ENCODE data around the gene RCC1. TPM values are rescaled to one million over a fixed set of nuclear protein-coding genes. Genes with fewer than 3 reads are reported as not detected.
A peak's percentile ranks its signal among the peaks of the same experiment; 100 is the strongest.

The RCC1 gene
- total and polyA plus RNA-seq, 4 donors: 2.2 to 21.8 (median 18.5) TPM

GRCh38 chr1:28507247-28507645 is 1.4 kb downstream of the RCC1 start:
- no peak for DNase-seq (ENCODE audit: low spot score)
- Histone ChIP-seq H3K4me3 (ENCODE audit: low read depth in 1 of 3, low read length in 3 of 3) (peak overlapping the region; percentile 89 to 95 (median 91)), H3K9ac (ENCODE audit: low read depth in 1 of 2, low read length in 2 of 2) (peak overlapping the region; percentile 66 to 98), H3K36me3 (ENCODE audit: control insufficient read depth in 4 of 4, insufficient read depth in 3 of 4, low read depth in 1 of 4, low read length in 3 of 4) (peaks cover 6 to 37% (median 30%) of the 10 kb centered on the region in 4 donors), H3K27me3 (ENCODE audit: control insufficient read depth in 4 of 4, insufficient read depth in 4 of 4, low read length in 3 of 4) (no peaks in the 10 kb centered on the region), H3K9me3 (ENCODE audit: control insufficient read depth in 4 of 4, low read length in 3 of 4) (no peaks in the 10 kb centered on the region), H3K27ac (ENCODE audit: low read depth in 1 of 2, low read length in 2 of 2) (peak overlapping the region; percentile 77), H3K4me1 (ENCODE audit: control insufficient read depth in 4 of 4, insufficient read depth in 4 of 4, low read length in 3 of 4) (peaks cover 7 to 34% (median 15%) of the 10 kb centered on the region in 4 donors)
- TF ChIP-seq HNF4A (conservative IDR thresholded peaks at IDR 0.05) (no peak), EGR1 (IDR thresholded peaks at IDR 0.05; ENCODE audit: low read depth in 2 of 2) (no peak)
- WGBS: 15% methylated on average over 11 of the region's 11 CpGs

GRCh38 chr1:28507646-28508434 is 2.0 kb downstream of the RCC1 start:
- H3K27ac ChIP-seq (ENCODE audit: low read depth in 1 of 2, low read length in 2 of 2): peak overlapping the region; percentile 20 to 46
- H3K9me3 ChIP-seq (ENCODE audit: control insufficient read depth in 4 of 4, low read length in 3 of 4): no peaks in the 10 kb centered on the region
- H3K27me3 ChIP-seq (ENCODE audit: control insufficient read depth in 4 of 4, insufficient read depth in 4 of 4, low read length in 3 of 4): no peaks in the 10 kb centered on the region
- peaks cover 7 to 34% (median 15%) of the 10 kb centered on the region in 4 donors for H3K4me1 ChIP-seq (ENCODE audit: control insufficient read depth in 4 of 4, insufficient read depth in 4 of 4, low read length in 3 of 4)
- TF ChIP-seq REST (IDR thresholded peaks at IDR 0.05) (no peak), FOXA1 (IDR thresholded peaks at IDR 0.05) (no peak), HNF4A (conservative IDR thresholded peaks at IDR 0.05) (no peak), YY1 (IDR thresholded peaks at IDR 0.05) (no peak), GABPA (IDR thresholded peaks at IDR 0.05 in 1 of 2, conservative IDR thresholded peaks at IDR 0.05 in 1 of 2) (no peak), JUND (IDR thresholded peaks at IDR 0.05) (no peak), EGR1 (IDR thresholded peaks at IDR 0.05; ENCODE audit: low read depth in 2 of 2) (no peak), RAD21 (IDR thresholded peaks at IDR 0.05) (no peak)
- DNase-seq (ENCODE audit: low spot score): no peak
- peak overlapping the region; percentile 89 to 95 (median 91) for H3K4me3 ChIP-seq (ENCODE audit: low read depth in 1 of 3, low read length in 3 of 3)
- H3K9ac ChIP-seq (ENCODE audit: low read depth in 1 of 2, low read length in 2 of 2): peak overlapping the region; percentile 66 to 98
- WGBS: 48% methylated on average over 10 of the region's 10 CpGs
- peaks cover 6 to 40% (median 33%) of the 10 kb centered on the region in 4 donors for H3K36me3 ChIP-seq (ENCODE audit: control insufficient read depth in 4 of 4, insufficient read depth in 3 of 4, low read depth in 1 of 4, low read length in 3 of 4)

GRCh38 chr1:28508435-28508754 is 2.6 kb downstream of the RCC1 start:
- Histone ChIP-seq H3K27ac (ENCODE audit: low read depth in 1 of 2, low read length in 2 of 2) (peak overlapping the region; percentile 11 to 46), H3K4me3 (ENCODE audit: low read depth in 1 of 3, low read length in 3 of 3) (peak overlapping the region in 1 of 3 donors; percentile 89), H3K9ac (ENCODE audit: low read depth in 1 of 2, low read length in 2 of 2) (peak overlapping the region in 1 of 2 donors; percentile 8), H3K9me3 (ENCODE audit: control insufficient read depth in 4 of 4, low read length in 3 of 4) (no peaks in the 10 kb centered on the region), H3K4me1 (ENCODE audit: control insufficient read depth in 4 of 4, insufficient read depth in 4 of 4, low read length in 3 of 4) (peaks cover 7 to 34% (median 15%) of the 10 kb centered on the region in 4 donors), H3K27me3 (ENCODE audit: control insufficient read depth in 4 of 4, insufficient read depth in 4 of 4, low read length in 3 of 4) (no peaks in the 10 kb centered on the region), H3K36me3 (ENCODE audit: control insufficient read depth in 4 of 4, insufficient read depth in 3 of 4, low read depth in 1 of 4, low read length in 3 of 4) (peaks cover 8 to 40% (median 35%) of the 10 kb centered on the region in 4 donors)
- TF ChIP-seq FOXA1 (IDR thresholded peaks at IDR 0.05) (no peak), JUND (IDR thresholded peaks at IDR 0.05) (no peak)
- DNase-seq (ENCODE audit: low spot score): no peak
- WGBS: 56% methylated on average over 5 of the region's 5 CpGs

All from liver (tissue), 9 donors.